HG03460 (cell line): ENCODE measurements around the gene TP53BP1.
"Not testable (repeated sequence)": the region's sequence is repeated elsewhere in the genome, so short reads cannot be mapped to it uniquely, and the experiment has no call there.

Experiments used
- ATAC-seq: cut with Tn5 transposase; IDR thresholded peaks from one replicate; pipeline ENCODE4 v1.9.1; 2021; ENCODE audit not compliant: unreplicated experiment

The TP53BP1 gene

DNA sequence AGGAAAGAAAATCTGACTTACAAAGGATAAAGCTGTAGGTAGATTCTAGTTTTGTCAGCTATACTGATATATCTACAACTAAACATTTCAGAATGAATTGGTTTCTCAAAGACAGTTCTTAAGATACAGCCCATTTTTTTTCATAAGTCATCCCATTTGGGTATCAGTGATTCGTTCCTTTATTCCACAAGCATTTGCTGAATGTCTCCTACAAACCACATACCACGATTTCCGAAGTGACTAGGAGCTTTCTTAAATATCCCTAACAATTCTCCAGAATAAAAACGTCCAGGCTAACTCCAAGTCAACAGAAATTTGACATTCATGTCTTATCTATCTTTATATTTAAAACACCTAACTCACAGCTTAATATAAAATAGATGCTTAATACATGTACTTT, 59.8 kb downstream of the TP53BP1 start:
- ATAC-seq, result no peak

- no peak for ATAC-seq
These were observed 63.3 kb downstream of the TP53BP1 start for GRCh38 chr15:43429687-43430086.

DNA sequence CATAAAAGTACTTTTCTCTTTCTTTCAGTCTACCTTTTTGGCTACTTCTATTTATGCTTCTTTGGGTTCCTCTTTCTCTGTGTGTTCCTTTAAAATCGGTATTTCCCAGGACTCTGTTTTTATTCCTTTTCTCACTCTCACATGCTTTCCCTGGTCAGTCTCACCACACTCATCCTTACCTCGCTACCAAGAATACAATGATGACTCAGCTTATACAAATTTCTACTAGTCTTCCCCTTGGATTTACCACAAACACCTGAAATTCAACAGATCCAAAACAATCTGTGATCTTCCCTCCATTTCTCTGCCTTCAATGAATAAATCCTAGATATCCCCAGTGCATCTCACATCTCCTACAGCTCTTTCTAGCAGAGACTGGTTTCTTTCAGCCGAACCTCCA, 69.2 kb downstream of the TP53BP1 start:
- ATAC-seq, result no peak

- no peak for ATAC-seq
These were observed 72.1 kb downstream of the TP53BP1 start for GRCh38 chr15:43420876-43421275.

DNA sequence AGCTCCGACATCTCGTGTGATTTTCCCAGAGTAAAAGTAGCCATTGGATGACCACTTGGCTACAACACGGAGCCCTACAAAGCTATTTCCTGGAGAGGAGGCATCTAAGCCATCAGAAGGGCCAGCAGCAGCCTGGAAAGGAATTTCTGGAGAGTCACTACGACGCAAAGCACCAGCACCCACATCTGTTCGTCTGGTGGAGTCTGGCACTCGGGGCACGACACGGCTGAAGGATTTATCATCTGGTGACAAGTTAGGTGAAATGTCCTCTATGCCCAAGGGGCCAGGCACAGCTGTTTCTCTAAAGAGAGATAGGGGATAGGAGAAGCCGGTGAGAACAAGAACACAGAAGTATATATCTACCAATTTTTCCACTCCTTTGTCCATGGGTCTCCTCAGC, 72.5 kb downstream of the TP53BP1 start:
- ATAC-seq, result no peak

DNA sequence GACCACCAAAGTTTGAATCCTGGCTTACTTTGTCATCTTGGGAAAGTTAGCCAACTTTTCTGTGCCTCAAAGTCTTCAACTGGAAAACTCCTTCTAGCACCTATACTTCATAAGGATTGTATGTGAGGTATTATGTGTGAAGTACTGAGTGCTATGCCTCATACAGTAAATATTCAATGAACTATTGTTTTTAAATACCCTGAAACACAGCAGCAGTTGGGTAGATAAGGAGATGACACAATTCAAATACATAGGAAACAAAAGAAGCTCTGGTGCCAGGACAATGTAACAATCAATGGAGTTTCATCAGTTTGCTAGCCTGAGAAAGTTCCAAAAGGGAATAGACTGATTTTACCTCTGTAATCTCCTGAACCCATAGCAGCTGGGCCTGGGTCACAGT, 78.8 kb downstream of the TP53BP1 start:
- no peak for ATAC-seq

GRCh38 chr15:43412096-43412495, 80.9 kb downstream of the TP53BP1 start:
- ATAC-seq, result no peak

DNA sequence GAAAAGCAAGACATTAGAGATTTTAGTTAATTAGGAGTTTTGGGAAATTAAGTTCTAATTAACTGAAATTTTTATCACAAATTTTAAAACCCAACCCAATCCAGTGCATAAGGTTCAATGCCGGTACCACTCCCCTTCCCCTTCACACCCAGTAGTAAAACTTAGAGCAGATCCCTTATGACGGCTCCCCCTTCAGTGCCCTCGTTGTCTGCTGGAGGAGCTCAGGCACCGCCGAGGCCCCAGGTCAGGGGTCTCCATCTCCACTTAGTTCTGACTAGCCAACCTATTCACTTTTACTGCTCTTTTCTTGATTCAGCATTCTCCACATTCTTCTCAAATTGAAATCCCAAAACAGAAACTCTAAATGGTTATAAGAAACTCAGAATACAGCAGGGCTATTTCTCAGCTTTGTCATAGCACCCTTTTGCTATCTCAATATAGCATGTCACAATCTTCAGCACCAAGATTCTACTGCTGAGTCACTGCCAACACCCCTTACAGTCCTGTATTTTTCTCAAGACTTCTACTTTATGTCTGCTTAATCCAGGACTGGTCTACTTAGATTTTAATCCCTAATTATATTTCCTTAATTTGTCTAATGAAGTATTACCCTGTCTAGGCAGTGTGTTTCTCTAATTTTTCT, 82.3 kb downstream of the TP53BP1 start:
- ATAC-seq, result no peak

DNA sequence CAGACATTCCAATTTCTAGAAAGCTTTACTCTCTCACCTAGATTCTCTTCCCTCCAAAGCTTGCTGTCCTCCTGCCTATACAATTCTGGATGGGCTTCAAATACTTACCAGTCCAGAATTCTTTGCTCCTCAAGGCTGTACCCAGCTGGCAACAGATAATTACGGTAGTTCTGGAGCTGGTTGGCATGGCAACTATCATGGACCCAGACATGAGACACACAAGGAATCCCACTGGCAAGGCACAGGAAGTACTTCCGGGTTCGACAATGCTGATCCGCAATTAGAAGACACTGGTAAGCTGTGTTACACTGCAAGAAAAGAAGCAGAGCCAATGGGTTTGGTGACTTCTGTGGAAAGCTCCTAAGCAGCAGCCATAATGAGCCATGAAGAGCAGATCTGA, 84.2 kb downstream of the TP53BP1 start:
- no peak for ATAC-seq

GRCh38 chr15:43406808-43407207, 86.1 kb downstream of the TP53BP1 start:
- ATAC-seq, result no peak

DNA sequence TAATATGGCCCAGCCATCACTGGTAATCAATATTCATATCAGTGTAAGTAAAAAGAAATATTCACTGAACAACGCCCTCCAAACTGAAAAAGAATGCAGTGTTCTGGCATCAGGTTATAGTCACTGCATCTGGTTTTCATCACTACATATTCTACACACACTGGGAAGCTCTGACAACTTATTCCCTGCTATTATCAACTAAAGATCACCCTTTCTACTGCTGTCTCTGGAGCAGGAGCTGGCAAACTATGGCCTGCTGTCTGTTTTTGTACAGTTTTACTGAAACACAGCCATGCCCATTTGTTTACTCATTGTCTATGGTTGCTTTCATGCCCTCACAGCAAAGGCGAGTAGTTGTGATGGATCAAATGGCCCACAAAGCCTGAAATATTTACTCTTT, 86.8 kb downstream of the TP53BP1 start:
- ATAC-seq, result no peak

DNA sequence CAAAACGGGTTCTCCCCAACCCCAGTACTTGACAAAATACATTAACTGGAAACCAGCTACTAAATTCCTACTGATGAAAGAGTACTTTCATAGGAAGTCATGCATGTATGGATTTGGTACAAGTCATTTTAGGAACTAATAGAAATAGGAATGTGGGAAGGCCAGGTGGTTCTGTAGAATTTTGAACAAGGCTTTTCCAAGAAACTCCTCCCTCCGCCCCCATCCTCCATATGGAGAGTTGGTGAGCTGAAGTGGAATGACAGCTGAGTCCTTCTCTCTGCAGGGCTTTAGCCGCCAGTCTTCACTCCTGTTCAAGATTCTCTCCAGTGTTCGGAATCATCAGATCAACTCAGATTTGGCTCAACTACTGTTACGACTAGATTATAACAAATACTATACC, 88.8 kb downstream of the TP53BP1 start:
- ATAC-seq, result no peak

- ATAC-seq, result no peak
These were observed 89.3 kb downstream of the TP53BP1 start for GRCh38 chr15:43403616-43404015.

DNA sequence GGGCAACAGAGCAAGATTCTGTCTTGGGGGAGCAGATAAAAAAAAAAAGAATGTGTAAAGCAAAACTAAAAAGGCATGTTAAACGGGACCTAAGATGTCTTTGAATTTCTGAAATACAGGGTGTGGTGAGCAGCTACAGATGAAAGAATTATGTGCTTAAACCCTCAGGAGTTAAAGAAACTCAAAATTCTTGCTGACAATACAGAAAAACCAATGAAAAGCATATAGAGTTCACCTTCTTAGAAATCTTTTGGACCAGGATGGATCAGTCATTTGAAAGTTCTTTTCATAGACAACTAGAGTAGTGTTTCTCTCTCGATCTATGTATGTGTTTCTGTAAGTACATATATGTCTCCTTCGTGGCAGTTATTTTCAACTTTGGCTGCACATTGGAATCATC, 90.7 kb downstream of the TP53BP1 start:
- no peak for ATAC-seq

- ATAC-seq, result not testable (repeated sequence)
These were observed 99.4 kb downstream of the TP53BP1 start for GRCh38 chr15:43393592-43393991.

- ATAC-seq, result no peak
These were observed 102.2 kb downstream of the TP53BP1 start for GRCh38 chr15:43390723-43391122.

- no peak for ATAC-seq
These were observed 109.9 kb downstream of the TP53BP1 start for GRCh38 chr15:43383070-43383469.

DNA sequence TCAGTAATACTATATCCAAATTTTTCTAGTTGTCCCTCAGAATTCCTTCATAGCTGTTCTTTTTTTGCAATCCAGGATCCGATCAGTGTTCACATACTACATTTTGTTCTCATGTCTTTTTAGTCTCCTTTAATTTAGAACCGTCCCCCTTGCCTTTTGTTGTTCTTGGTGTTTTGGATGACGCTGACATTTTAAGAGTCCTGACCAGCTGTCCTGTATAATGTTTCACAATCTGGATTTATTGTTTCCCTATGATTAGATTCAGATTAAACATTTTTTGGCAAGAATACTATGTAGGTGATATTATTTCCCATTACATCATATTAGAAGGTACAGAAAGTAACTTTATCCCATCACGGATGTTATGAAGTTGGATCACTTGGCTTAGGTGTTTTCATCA, 110.6 kb downstream of the TP53BP1 start:
- no peak for ATAC-seq

DNA sequence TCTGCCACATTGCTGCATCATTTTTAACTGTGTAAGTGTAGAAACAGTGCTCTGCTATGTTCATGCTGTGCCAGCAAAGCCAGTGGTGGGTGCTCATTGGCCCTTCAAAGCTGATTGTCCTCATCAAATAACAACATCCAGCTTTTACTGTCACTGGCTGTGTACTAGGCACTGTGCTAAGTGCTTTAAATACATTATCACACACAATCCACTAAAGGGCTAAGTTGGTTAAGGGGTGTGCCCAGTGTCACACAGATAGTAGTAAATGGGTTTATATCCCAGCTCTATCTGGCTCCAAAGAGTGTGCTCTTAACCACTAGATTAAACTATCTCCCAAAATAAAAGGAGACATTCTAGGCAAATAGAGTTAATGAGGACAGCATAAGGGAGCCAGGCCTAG, 114.4 kb downstream of the TP53BP1 start:
- ATAC-seq, result no peak

- no peak for ATAC-seq
These were observed 116.8 kb downstream of the TP53BP1 start for GRCh38 chr15:43376017-43376705.

DNA sequence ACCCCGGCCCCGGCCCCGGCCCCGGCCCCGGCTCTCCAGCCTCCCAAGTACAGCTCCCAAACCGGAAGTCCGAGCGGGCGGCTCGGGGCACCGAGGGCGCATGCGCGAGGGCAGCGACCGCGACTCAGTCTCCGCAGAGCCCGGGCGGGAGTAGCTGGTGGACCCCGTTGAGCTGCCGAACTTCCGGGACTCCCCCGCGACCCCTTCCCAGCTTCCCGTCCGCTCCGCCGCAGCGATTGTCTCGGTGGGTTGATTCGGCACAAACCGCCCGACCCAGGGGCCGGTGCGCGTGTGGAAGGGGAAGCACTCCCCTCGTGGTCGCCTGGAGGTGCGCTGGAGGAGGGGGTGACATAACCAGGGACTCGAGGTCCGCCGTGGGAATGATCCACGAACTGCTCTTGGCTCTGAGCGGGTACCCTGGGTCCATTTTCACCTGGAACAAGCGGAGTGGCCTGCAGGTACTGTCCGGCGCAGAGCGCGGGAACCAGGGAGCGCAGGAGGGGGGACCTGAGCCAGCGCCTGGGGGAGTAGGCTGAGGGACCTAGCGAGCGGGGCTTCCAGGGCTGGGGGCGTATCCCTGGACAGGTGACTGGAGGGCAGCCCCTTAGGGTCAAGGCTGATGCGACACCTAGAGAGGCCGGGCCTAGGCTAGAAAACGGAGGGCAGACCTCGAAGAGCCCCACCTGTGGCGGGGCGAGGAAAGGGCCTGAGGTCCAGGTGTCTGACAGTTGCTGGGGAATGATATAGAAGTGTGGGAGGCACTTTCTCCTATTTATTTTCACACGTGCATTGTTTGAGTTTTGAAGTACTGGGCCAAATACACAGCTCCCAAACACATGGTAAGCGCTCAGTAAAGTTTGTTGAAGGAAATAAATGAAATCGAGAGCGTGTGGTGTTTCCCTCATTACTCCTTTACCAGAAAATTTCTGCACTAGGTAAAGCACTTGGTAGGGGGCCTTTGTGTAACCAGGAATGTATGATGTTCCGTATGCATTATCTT, 121.7 kb downstream of the TP53BP1 start, which contains the start of the genes TUBGCP4 and ZSCAN29:
TUBGCP4 (plus strand) TSS at position 127 of the 1,000 bp plus-strand sequence; CDS start at position 381, 254 bp downstream.
ZSCAN29 (minus strand) TSS at position 69 of the 1,000 bp plus-strand sequence. CDS start 1,130 bp downstream, outside the sequence.
- peak; percentile 74 for ATAC-seq
